Right ventricle myocardium superior (tissue), 1 donor: Measurements from ENCODE around the gene PRKN. TPM values are rescaled to one million over a fixed set of nuclear protein-coding genes. Genes with fewer than 3 reads are reported as not detected.

Source experiments
- ATAC-seq: fragments of 200-7000 bp; cut with Tn5 transposase; one replicate; pipeline ENCODE4 v1.9.1; 2020; ENCODE audit warnings: mild to moderate bottlenecking; ENCODE audit not compliant: poor library complexity
- DNase-seq: peaks from one replicate; pipeline ENCODE4 v3.0.0-alpha.2; 2020
- intact Hi-C: fragments of 100-400 bp; cut with DNase I; formaldehyde crosslinking; loops from one replicate; pipeline ENCODE4 v1.11.2; 2022
- total RNA-seq: library from RNA; stranded (reverse); fragmentation: NEBNext Ultra II Directional; extraction: Animal tissue kit (Norgen Biotek cat#: 25700); gene quantifications from one replicate; pipeline ENCODE4 v1.2.1, GENCODE V29; 2021
- donor health status: DM: no; HTN: yes; CAD: no; lungs with severe emphysema.

The PRKN gene
- total RNA-seq, 1 donor from 2014 or later, result 20.6 TPM

DNA sequence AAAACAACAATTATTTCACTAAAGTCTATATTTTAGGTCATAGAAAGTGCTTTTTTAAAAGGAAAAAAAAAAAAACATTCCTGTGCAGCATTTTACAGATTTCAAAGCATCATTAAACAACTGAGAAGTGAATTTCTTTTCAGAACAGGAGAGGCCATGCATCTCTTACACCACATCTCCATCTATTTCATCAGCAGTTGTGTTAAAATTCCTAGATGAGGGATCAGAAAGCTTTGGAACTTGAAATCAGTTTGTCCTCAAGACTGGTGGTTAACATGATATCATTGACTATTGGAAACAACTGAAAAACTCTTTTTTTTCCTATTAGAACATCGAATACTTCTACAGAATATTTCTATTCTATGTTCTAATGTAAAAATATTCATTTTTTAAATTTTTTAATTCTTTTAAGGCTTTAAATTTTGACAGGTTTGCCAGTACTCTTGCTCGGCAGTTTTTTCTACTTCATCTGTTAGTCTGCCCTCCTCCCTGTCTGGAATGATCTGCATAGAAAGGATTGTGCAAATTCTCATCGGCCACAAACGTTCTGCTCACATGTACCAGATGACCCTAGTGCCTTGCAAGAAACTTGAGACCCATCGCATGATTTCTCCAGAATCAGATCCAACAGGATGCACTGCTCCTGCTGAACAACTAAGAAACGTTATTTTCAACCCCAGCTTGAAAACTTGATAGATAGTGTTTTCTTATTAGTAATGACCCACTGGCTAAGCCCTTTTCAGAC is 1042.7 kb downstream of the PRKN start:
- no peak for DNase-seq
- intact Hi-C loops, result no loop called here
- ATAC-seq, result no peak

DNA sequence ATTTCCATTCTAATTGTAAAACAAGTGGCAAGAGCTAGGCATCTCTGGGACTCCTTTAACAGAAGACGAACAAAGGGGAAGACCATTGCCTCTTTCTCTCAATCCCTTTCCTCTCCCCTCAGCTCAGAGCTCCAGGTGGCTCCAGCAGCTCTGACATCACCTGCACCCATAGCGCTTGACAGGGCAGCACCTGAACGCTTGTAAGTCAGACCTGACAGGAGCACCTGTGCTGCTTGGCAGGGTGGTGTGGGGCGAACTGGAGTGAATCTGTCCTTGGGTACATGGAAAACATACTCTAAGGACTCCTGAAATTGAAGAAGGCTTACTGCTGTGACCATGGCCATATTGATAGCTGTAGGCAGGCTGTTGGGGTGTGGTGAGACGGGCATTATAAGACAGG is 1044.2 kb downstream of the PRKN start:
- intact Hi-C loops, result no loop called here
- no peak for ATAC-seq

DNA sequence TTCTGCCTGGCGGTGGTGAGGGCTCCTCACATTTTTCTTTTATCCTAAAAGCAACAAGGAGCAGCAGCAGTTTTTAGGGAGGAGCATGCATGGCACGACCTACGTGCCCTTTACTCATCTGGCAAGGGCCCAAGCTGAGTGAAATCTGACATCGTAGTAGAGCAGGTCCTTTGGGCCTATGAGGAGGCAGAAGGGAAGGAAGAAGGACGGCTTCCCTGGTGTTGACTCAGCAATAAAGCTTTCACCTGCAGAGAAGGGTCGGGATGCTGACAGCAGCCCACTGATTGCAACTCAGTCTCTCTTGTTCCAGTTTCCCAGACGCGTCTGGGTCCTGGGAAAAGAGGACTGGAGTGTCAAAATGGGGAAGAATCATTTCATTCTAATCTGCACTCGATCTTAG is 1044.6 kb downstream of the PRKN start:
- intact Hi-C loops, result no loop called here
- ATAC-seq (no peak), DNase-seq (no peak)

More for the DNA sequence above, 1044.2 kb downstream of the PRKN start:
- DNase-seq, result no peak

DNA sequence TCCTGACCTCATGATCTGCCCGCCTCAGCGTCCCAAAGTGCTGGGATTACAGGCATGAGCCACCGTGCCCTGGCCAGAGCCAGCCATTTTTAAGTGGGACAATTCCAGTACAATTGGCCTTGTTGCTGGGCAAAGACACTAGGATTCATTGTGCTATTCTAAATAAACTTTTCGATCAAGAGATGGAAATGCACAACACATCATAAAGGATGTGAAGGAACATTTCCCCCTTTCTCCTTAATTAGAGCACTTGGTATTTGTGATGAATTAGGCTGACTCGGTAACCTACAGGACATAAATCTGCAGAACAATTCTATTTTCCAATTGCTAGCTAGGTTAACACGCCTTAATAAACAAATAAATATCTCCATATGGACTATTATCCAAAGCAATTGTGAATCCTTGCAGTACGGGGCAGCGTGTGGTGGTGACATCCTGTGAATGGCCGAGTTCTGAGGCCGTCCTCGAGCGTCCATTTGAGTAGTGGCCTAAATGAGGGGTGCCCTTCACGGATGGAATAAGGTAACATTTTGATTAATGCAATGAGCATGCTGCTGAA is 1047.5 kb downstream of the PRKN start:
- intact Hi-C loops, result no loop called here
- DNase-seq (no peak), ATAC-seq (no peak)

DNA sequence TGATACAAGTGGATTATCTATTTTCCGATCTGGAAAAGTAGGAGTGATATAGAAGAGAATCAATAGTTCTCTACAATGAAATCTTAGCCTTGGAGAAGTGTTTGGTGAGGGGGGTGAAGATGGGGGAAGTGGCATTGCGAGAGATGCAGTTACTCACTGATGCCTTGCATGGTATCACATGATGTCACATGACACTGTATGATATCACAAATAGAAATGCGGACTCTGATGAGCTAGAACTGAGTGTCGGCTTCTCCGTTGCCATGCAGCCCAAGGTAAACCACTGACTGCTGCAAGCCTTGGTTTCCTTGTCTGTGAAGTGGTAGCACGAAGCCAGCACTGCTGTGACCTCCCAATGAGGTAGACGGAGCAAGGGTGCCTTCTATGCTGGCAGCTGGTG is 1050.4 kb downstream of the PRKN start:
- DNase-seq (no peak), ATAC-seq (no peak)
- intact Hi-C loops, result no loop called here

DNA sequence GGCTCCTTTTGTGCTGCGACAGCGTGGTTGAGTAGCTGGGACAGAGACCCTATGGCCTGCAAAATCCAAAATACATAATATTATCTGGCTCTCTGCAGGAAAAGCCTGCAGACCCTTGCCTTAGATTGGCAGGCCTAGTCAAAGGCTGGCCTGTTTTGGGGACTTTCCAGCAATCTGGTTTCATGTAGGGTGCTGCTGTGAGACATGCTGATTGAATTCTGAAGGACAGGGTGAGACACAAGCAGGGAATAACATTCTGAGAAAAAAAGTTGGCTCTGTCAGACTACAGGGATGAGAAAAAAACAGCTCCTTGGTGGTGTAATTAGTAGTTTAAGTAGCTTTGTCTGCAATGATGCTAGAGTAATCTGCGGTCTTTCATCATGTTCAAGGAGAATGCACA is 1051.0 kb downstream of the PRKN start:
- ATAC-seq (no peak), DNase-seq (no peak)
- intact Hi-C loops, result no loop called here

DNA sequence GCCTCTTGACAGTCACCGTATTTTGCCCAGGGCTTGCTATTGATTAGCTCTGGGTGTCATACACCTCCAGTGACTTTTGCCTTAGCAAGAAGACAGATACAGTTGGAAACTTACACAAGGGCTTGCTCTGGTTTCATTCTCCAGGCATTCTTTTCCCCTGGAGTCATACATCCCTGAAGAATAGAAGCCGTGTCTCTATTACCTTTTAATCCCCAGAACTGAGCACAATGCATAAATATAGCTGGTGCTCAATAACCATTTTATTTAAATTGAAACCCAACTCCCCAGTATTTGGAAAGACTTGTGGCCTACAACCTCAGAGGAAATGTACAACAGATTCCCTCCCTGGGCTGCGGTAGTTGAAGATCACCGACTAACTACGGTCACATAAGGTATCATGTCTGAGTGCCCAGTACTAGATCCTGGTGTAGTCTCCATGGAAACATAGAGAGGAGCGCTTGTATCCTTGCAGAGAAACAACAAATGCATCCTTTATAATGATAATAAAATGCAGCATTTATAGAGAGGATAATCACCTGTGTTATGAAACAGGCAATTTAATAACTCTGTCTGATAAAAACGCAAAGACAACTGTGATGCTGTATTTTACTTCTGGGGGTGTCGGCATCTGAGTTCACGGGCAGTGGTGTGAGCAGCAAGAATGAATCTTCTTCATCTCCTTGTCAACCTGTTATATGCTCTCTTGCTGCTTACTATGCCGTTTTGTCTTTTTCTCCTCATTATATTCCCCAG is 1052.5 kb downstream of the PRKN start:
- no peak for ATAC-seq
- intact Hi-C loops, result no loop called here

DNA sequence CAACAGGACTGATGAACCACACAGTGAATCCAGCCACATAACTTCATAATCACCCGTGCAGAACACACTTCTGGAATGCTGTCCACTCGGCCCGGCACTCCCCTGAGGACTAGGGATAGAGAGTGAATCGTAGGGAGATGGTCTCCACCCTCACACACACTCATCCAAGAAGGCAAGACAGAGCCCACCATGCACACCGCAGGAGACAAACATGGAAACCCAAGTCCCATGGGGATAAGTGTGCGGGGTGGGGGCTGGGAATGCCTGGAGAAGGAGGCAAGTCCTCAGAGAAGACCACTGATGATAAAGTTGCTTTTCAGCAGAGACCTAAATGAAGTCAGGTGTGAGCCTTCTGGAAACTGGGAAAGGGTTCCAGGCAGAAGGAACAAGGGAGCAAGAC is 1054.5 kb downstream of the PRKN start:
- DNase-seq, result no peak
- no peak for ATAC-seq
- intact Hi-C loops, result no loop called here

More for the DNA sequence above, 1052.5 kb downstream of the PRKN start:
- no peak for DNase-seq

DNA sequence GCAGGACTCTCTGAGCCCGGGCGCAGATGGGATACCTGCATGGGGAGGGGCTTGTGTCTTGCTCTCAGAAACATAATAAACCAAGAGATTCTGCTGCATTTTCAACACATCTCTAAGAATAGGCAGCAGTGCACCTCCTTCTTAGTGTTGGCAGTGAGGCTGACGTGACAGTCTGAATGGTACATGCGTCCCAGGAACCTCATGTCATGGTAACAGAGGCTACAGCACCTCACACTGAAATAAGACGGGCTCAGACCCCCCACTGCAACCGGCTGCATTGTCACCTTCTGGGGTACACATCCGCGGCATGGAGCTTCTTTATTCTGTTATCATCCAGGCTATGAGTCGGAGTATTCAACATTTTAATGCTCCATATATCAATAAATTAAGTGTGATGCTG is 1056.4 kb downstream of the PRKN start:
- DNase-seq (no peak), ATAC-seq (no peak)

DNA sequence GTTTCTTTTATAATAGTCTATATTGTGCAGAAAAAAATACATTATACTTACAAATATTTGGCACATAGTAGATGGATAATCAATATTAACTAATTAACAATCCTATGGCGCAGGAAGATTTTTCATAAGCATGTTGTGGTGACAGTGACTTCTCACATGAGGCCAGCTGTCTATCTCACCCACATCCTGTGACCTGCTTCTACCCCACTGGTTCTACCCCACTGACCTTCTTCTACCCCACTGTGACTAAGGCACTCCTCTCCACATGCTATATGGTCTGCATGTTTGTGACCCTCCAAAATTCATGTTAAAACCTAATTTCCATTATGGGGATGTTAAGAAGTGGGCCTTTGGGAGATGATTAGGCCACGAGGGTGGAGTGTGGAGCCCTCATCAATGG is 1058.9 kb downstream of the PRKN start:
- no peak for DNase-seq
- intact Hi-C loops, result no loop called here
- ATAC-seq, result no peak

More for the DNA sequence above, 1056.4 kb downstream of the PRKN start:
- intact Hi-C loops, result no loop called here

DNA sequence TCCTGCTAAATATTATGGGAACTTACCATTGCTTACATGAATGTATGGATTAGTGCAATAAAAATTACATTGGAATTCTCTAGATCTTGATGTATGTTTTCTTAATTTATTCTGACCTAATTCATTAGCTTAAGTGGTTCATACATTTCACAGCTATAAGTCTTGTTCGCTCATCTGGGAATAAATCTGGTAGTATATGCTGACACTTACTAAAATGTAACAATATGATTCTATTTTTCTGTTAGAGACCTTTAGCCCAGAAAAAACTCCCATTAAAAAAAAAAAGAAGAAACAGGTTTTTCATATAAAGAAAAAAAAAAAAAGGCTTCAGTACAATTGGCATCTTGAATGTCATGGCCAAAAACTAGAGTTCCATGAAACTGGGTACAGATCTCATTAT is 1059.6 kb downstream of the PRKN start:
- no peak for ATAC-seq
- intact Hi-C loops, result no loop called here
- no peak for DNase-seq

DNA sequence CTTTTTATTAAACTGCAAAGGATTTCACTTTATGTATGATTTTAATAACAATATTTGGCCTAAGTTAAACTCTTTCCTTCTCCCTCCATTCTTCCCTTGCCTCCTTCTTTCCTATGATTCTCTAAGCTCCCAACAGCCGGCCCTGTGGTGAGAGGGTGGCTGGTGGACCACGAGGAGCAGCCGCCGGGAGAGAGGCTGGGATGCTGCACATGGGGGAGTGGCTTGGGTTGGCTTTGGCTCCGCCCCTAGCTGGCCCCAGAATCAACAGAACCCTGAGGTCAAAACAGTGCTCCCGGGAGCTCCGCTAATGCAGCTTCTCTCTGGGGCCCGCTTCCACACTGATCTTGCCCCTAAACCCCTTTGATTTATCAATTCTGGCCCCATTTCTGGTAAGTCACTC is 1063.9 kb downstream of the PRKN start:
- ATAC-seq, result no peak
- intact Hi-C loops, result no loop called here
- DNase-seq, result no peak

DNA sequence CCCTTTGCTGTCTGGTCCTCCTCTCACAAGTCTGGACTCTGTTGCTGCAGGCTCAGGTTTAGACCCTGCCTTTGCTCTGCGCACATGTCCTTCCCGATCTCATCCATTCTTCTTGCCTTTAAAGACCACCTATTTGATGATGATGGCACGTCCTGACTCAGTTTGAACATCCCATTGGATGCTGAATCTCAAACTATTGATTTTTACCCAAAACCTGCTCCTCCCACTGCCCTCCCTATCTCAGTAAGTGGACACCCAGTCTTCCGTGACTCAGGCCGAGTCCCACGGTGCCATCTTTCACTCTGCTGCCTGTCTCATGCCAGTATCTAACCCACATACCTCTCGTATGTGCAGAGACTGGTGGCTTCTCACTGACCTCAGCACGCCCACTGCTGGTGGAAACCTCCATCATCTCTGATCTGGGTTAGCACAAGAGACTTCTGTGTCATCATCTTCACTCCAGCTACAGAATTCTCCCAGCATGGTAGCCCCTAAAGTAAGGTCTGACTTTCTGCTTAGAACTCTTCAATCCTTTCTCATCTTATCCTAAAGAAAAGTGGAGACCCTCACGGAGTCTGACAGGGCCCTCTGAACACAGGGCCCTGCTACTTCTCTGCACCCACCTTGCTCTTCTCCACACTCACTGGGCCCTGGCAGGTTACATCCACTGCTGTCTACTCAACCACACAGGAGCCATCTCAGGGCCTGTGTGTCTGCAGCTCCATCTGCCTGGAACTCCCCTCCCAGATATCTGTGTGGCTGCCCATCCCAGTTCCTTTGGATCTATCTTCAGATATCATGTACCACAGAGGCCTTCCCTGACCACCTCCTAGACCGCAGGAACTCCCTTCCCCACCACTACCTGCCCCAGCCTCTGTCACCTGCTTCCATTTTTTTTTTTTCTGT is 1066.6 kb downstream of the PRKN start:
- ATAC-seq, result no peak
- intact Hi-C loops, result no loop called here

DNA sequence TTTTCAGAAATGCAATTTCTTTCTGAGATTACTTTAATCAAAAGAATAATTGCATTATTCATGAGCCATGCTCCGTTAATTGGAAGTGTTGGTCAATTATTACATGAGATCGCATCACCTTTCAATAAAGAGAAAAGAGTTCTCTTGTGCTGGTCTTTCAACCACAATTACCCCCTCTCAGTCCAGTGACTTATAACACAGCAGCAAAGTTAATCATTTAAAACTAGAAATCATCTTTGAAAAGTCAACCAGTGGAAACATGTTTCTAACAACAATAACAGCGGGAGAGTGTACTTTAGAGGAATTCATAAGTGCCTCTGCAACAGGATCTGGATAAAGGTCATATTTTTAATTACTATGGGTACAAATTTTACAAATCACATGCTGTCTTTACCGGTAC is 1069.4 kb downstream of the PRKN start:
- ATAC-seq (no peak), DNase-seq (no peak)
- intact Hi-C loops, result no loop called here

More for the DNA sequence above, 1066.6 kb downstream of the PRKN start:
- DNase-seq, result no peak

DNA sequence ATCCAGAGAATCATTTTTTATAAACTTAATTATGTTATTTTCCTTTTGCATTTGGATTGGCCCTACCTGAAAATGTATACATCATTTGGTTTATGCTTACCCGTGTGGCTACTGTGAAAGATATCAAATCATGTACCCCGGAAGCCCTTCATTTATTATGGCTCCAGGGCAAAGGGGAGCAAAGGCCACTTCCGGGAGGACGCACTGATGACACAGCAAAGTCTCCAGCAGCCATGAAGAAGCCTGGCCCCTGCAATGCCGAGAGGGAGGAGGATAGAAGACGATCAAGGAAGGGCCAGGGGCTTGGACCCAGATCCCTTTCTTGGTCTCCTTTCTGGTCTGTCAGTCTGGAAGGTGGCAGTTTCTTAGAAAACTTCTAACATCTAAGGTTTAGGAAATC is 1073.4 kb downstream of the PRKN start:
- no peak for DNase-seq
- no peak for ATAC-seq
- intact Hi-C loops, result no loop called here

DNA sequence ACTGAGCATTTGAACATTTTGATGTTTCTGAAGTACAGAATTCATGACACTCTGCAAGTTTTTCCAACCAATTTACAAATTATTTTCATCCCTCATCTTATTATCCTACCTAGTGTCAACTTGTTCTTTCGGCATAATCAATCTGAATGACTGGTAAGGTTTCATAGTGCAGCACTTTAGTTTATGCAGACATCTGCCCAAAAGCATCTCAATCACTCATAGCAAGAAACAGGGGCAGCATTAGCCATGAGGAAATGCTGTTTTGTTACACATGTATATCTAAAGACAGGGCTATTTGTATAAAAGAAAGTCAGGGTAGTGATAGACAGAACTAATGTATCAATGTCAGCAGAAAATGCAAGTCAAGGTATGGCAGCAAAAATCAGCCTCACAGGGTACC is 1075.6 kb downstream of the PRKN start:
- ATAC-seq (no peak), DNase-seq (no peak)
- intact Hi-C loops, result no loop called here

DNA sequence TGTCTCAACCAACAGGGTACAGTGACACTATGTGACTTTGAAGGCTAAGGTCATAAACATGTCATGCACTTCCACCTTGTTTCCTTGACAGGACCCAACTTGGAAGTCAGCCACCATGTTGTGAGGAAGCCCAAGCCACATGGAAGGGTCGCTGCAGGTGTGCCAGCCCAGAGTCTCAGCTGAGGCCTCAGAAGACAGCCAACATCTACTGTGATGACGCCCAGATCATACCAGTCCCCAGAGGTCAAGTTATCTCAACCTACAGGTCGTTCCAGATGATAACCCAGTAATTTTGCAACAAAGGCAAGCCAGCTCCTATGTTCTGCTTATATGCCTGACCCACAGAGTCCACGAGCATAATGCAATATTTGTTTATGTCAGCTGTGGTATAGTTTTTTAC is 1077.7 kb downstream of the PRKN start:
- ATAC-seq (no peak), DNase-seq (no peak)
- intact Hi-C loops, result no loop called here

DNA sequence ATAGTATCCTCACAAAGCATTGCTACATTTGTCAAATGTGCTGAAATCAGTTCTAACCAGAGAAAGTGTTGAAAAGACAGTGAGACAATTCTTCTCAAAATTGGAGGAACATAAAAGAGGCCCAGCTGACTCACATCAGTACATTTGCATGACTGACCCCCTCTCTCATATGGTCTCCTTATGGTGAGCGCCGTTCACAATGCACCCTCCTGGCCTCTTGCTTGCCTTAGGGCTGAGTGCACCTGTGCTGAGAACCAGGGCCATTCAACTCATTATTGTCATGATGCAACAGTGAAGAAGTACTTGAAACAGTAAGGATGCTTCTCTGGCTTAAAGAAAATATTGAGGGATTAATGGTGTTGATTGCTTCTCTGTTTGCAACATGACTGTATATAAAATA is 1078.5 kb downstream of the PRKN start:
- intact Hi-C loops, result no loop called here
- no peak for ATAC-seq
- no peak for DNase-seq

DNA sequence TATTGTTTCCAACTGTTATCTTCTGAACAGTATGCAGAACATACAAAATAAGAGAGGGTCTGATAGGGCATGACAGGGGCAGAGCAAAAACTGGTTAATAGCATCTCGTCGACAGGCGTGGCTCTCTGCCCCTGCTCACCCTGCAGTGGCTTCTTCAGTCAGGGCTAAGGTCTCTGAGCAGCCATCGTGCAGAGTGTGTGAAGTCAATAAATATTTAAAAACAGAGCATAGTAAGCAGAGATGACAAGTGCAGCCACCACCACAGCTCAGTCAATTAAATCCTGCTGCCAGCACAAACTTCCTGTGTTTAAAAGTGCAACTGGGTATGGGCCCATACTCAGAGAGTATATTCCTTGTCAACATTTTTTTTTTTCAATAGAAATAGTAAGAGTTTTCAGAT is 1080.3 kb downstream of the PRKN start:
- DNase-seq (no peak), ATAC-seq (no peak)
- intact Hi-C loops, result no loop called here
